HG02678 (cell line): Measurements from ENCODE around the gene TRIOBP.

Experiments
- ATAC-seq: cut with Tn5 transposase; IDR thresholded peaks from one replicate; pipeline ENCODE4 v1.9.1; 2021; ENCODE audit warnings: mild to moderate bottlenecking, moderate library complexity; ENCODE audit not compliant: unreplicated experiment

Gene TRIOBP

GRCh38 chr22:37822079-37822833, 125.4 kb downstream of the TRIOBP start:
- ATAC-seq: no peak

GRCh38 chr22:37823134-37823985, 126.5 kb downstream of the TRIOBP start, which contains the start of gene GALR3:
GALR3 (plus strand) TSS chr22:37823382; CDS start chr22:37823407, 25 bp downstream.
- no peak for ATAC-seq

DNA sequence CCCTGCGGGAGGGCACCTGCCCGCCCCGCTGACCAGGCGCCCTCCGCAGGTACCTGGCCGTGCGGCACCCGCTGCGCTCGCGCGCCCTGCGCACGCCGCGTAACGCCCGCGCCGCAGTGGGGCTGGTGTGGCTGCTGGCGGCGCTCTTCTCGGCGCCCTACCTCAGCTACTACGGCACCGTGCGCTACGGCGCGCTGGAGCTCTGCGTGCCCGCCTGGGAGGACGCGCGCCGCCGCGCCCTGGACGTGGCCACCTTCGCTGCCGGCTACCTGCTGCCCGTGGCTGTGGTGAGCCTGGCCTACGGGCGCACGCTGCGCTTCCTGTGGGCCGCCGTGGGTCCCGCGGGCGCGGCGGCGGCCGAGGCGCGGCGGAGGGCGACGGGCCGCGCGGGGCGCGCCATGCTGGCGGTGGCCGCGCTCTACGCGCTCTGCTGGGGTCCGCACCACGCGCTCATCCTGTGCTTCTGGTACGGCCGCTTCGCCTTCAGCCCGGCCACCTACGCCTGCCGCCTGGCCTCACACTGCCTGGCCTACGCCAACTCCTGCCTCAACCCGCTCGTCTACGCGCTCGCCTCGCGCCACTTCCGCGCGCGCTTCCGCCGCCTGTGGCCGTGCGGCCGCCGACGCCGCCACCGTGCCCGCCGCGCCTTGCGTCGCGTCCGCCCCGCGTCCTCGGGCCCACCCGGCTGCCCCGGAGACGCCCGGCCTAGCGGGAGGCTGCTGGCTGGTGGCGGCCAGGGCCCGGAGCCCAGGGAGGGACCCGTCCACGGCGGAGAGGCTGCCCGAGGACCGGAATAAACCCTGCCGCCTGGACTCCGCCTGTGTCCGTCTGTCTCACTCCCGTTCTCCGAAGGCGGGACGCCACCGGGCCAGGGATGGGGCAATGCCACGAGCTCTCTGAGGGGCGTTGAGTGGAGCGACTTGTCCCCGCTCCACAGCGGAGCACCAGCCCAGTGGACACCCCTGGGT, 128.1 kb downstream of the TRIOBP start:
- ATAC-seq: no peak
